MM.1S (cell line): ENCODE data around the gene CYB5R4.
"Not testable (repeated sequence)": the region's sequence is repeated elsewhere in the genome, so short reads cannot be mapped to it uniquely, and the experiment has no call there.

Experiments
- CTCF ChIP-seq: fragments of 300-600 bp; sonication (generic); IDR thresholded peaks from 2 replicates; pipeline ENCODE4 v1.5.1; 2016; ENCODE audit warnings: antibody characterized with exemption, low read length, mixed read lengths
- EZH2 ChIP-seq: fragments of 300-600 bp; sonication (generic); optimal IDR thresholded peaks from 2 replicates; pipeline ENCODE3; 2017; ENCODE audit warnings: low read depth, mild to moderate bottlenecking, antibody characterized with exemption, low read length, mixed read lengths
- EZH2phosphoT487 ChIP-seq: fragments of 300-600 bp; sonication (generic); IDR thresholded peaks from 2 replicates; pipeline ENCODE4 v1.6.1; 2018; ENCODE audit warnings: antibody characterized with exemption, low read length

GRCh38 chr6:83907623-83908390 lies 48.3 kb downstream of the CYB5R4 start:
- TF ChIP-seq CTCF, EZH2, EZH2phosphoT487: not testable (repeated sequence)
